Colonic mucosa (tissue), 4 donors: ENCODE measurements around the gene TTPAL. TPM values are rescaled to one million over a fixed set of nuclear protein-coding genes. Genes with fewer than 3 reads are reported as not detected.

ENCODE experiments used
- DNase-seq: peaks from one replicate; pipeline ENCODE4 v3.0.0-alpha.2; 2020
- H3K27ac ChIP-seq: fragments of 200-600 bp; one replicate; pipeline ENCODE4 v1.8.0; 2021
- H3K27me3 ChIP-seq: fragments of 200-600 bp; one replicate; pipeline ENCODE4 v1.8.0; 2021
- H3K36me3 ChIP-seq: fragments of 200-600 bp; one replicate; pipeline ENCODE4 v1.8.0; 2021
- H3K4me1 ChIP-seq: fragments of 200-600 bp; one replicate; pipeline ENCODE4 v1.8.0; 2021; ENCODE audit warnings: mild to moderate bottlenecking
- H3K4me3 ChIP-seq: fragments of 200-600 bp; one replicate; pipeline ENCODE4 v1.8.0; 2021
- H3K9ac ChIP-seq, 2 donors: one replicate each; pipeline ENCODE4 v1.7.0; 2013; ENCODE audit warnings: control low read depth in 2 of 2, low read depth in 2 of 2, low read length in 2 of 2
- H3K9me3 ChIP-seq: fragments of 200-600 bp; one replicate; pipeline ENCODE4 v1.8.0; 2021
- intact Hi-C: fragments of 100-400 bp; cut with DNase I; formaldehyde crosslinking; loops from one replicate; pipeline ENCODE4 v1.14.1; 2022
- total RNA-seq, 2 donors: library from RNA; stranded (reverse); fragmentation: NEBNext Ultra II Directional in 1 of 2; extraction: Animal tissue kit (Norgen Biotek cat#: 25700) in 1 of 2; gene quantifications; one replicate each; pipeline ENCODE4 v1.2.1, GENCODE V29; 2021
- TF ChIP-seq, protein P1 (sequence below): fragments of 200-600 bp; IDR thresholded peaks from one replicate; pipeline ENCODE4 v1.8.0; 2022; ENCODE audit warnings: antibody characterized with exemption, mild to moderate bottlenecking
- donor health status: healthy.
- donor health status: DM: no; HTN: no; CAD: no.
- donor health status: DM: no; HTN: no; CAD: no.

The TTPAL gene
- total RNA-seq, 2 donors from 2014 or later, result 8.4 to 11.6 TPM

DNA sequence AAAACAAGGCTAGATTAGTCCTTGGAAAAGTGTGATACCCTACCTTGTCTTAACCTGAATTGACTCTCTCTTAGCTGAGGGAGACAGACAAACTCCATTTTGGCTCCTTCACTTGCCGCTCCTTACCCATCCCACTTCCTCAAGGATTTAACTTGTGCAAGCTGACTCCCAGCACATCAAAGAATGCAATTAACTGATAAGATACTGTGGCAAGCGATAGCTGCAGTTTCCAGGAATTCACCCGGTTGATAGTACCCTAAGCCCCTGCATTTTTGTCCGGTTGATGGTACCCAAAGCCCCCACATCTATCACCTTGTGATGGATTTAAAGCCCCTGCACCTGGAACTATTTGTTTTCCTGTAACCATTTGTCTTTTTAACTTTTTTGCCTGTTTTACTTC lies 48.1 kb downstream of the TTPAL start:
- Histone ChIP-seq H3K9me3 (no peaks in the 10 kb centered on the region), H3K36me3 (no peaks in the 10 kb centered on the region), H3K4me1 (peaks cover 14% of the 10 kb centered on the region), H3K27ac (no peak overlapping the region), H3K9ac (no peak overlapping the region), H3K4me3 (no peak overlapping the region), H3K27me3 (no peaks in the 10 kb centered on the region)
- TF ChIP-seq, protein P1, sequence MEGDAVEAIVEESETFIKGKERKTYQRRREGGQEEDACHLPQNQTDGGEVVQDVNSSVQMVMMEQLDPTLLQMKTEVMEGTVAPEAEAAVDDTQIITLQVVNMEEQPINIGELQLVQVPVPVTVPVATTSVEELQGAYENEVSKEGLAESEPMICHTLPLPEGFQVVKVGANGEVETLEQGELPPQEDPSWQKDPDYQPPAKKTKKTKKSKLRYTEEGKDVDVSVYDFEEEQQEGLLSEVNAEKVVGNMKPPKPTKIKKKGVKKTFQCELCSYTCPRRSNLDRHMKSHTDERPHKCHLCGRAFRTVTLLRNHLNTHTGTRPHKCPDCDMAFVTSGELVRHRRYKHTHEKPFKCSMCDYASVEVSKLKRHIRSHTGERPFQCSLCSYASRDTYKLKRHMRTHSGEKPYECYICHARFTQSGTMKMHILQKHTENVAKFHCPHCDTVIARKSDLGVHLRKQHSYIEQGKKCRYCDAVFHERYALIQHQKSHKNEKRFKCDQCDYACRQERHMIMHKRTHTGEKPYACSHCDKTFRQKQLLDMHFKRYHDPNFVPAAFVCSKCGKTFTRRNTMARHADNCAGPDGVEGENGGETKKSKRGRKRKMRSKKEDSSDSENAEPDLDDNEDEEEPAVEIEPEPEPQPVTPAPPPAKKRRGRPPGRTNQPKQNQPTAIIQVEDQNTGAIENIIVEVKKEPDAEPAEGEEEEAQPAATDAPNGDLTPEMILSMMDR, result no peak
- no peak for DNase-seq
- intact Hi-C loops, result no loop called here

DNA sequence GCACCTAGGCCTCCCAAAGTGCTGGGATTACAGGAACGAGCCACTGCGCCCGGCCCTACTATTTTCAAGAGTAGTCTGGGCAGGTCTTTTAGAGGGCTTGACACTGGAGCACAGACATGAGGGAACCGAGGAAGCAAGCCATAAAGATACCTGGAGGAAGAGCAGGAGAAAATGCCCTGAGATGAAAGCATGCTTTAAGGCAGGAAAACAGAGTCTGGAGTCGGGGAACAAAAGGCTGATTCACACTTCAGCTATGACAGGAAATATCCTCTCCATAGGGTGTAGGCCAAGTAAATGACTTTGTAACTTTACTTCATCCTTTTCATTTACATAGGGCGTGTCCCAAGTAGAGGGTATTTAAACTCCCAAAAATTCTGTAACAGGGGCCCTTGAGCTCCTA lies 50.5 kb downstream of the TTPAL start:
- no peaks in the 10 kb centered on the region for H3K27me3 ChIP-seq
- no peak for DNase-seq
- TF ChIP-seq, protein P1, result no peak
- no peaks in the 10 kb centered on the region for H3K36me3 ChIP-seq
- peaks cover under 1% of the 10 kb centered on the region for H3K4me1 ChIP-seq
- H3K9me3 ChIP-seq, result no peaks in the 10 kb centered on the region
- no peak overlapping the region for H3K27ac ChIP-seq
- no peak overlapping the region for H3K9ac ChIP-seq
- H3K4me3 ChIP-seq, result no peak overlapping the region
- intact Hi-C loops, result no loop called here

DNA sequence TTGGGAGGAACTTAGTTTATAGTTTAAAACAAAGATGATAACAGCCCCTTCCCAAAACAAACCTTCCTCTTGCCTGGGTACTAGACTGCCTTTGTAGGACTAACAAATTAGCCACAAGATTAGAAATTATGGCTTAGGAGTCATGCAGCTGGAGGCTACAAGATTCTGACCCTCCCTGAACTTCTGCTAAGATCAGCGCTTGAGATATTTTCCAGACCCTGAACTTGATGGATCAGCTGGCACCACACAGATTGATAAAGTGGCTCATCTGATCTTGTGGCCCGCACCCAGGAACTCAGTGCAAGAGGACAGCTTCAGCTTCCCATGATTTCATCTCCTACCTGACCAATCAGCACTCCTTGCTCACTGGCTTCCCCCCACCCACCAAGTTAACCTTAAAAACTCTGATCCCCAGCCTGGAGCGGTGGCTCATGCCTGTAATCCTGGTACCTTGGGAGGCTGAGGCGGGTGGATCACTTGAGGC lies 52.1 kb downstream of the TTPAL start:
- intact Hi-C loops, result no loop called here
- no peak for DNase-seq
- H3K9ac ChIP-seq, result no peak overlapping the region

DNA sequence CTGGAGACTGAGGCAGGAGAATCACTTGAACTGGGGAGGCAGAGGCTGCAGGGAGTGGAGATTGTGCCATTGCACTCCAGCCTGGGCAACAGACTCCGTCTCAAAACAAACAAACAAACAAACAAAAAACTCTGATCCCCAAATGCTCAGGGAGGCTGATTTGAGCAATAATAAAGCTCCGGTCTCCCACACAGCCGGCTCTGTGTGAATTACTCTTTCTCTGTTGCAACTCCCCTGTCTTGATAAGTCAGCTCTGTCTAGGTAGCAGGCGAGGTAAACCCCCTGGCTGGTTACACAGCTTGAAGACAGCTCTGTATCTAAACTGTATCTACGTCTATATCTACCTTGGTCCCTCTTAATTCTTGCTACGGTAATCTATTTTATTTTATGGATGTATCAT lies 52.6 kb downstream of the TTPAL start:
- intact Hi-C loops, result no loop called here
- Histone ChIP-seq H3K27ac (no peak overlapping the region), H3K4me1 (peaks cover 6% of the 10 kb centered on the region)

More for the DNA sequence above, 52.1 kb downstream of the TTPAL start:
- Histone ChIP-seq H3K4me1 (peaks cover 6% of the 10 kb centered on the region), H3K27me3 (no peaks in the 10 kb centered on the region), H3K36me3 (no peaks in the 10 kb centered on the region), H3K27ac (no peak overlapping the region), H3K4me3 (no peak overlapping the region), H3K9me3 (no peaks in the 10 kb centered on the region)
- TF ChIP-seq, protein P1, result no peak

DNA sequence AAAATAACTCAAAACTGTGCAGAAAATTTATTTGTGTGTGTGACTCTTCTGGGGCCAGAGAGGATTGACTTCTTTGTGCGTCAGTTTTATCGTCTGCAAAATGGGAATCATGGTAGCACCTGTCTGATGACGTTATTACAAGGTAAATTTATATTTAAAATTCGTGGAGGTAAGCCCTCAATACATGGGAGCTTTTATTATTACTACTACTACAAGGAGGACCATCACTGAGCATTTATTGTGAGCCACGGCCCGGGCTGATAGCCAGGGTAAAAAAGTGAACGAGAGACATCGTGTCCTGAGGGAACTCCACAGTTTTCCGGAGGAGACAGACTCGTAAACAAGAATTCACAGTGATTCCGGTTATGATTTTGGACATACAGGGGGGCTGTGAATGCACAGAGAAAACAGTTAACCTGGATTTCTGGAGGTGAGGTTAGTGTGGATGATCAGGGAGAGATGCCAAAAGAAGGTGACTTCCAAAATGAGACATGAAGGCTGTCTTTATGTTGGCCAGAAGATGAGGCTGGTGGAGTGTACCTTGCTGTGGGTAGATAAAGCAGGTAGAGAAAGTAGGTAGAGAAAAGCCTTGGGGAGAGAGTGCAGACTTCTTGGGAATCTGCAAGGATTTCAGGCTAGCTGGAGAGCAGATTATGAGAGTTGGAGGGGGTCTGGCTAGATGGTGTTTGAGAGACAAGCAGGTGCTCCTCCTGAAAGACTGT lies 56.7 kb downstream of the TTPAL start:
- TF ChIP-seq, protein P1, result no peak
- peak overlapping the region; percentile 29 for H3K27ac ChIP-seq
- H3K36me3 ChIP-seq, result no peaks in the 10 kb centered on the region
- no peak for DNase-seq
- H3K9ac ChIP-seq, result peak overlapping the region; percentile 84 to 89
- H3K9me3 ChIP-seq, result no peaks in the 10 kb centered on the region
- intact Hi-C loops, result no loop called here
- H3K27me3 ChIP-seq, result no peaks in the 10 kb centered on the region
- H3K4me3 ChIP-seq, result peak overlapping the region; percentile 80
- H3K4me1 ChIP-seq, result peaks cover 6% of the 10 kb centered on the region

More for the DNA sequence above, 52.6 kb downstream of the TTPAL start:
- Histone ChIP-seq H3K27me3 (no peaks in the 10 kb centered on the region), H3K36me3 (no peaks in the 10 kb centered on the region), H3K4me3 (no peak overlapping the region), H3K9me3 (no peaks in the 10 kb centered on the region), H3K9ac (no peak overlapping the region)
- TF ChIP-seq, protein P1, result no peak
- no peak for DNase-seq
